ENCODE measurements around the gene JAKMIP1. TPM values are rescaled to one million over a fixed set of nuclear protein-coding genes. Genes with fewer than 3 reads are reported as not detected.

JAKMIP1 gene
- total and polyA plus RNA-seq, 4 donors, result 0.08 to 0.46 (median 0.22) TPM

- DNase-seq, result no peak
- peaks cover 0 to 2% (median 0%) of the 10 kb centered on the region in 4 donors for H3K9me3 ChIP-seq (ENCODE audit: control insufficient read depth in 4 of 4, insufficient read depth in 3 of 4, low read length in 3 of 4)
- H3K27ac ChIP-seq (ENCODE audit: low read depth in 1 of 2, low read length in 1 of 2), result no peak overlapping the region
- WGBS, 2 donors, result 90 to 92% methylated on average over 15 of the region's 15 CpGs
- H3K9ac ChIP-seq (ENCODE audit: insufficient read depth in 1 of 2, low read length in 2 of 2), result no peak overlapping the region
- peaks cover 0 to 10% (median 0%) of the 10 kb centered on the region in 5 donors for H3K4me1 ChIP-seq (ENCODE audit: control insufficient read depth in 5 of 5, insufficient read depth in 5 of 5, low read length in 5 of 5)
- H3K36me3 ChIP-seq (ENCODE audit: control insufficient read depth in 4 of 4, insufficient read depth in 4 of 4, low read length in 4 of 4), result no peaks in the 10 kb centered on the region
- TF ChIP-seq CTCF (IDR thresholded peaks at IDR 0.05; ENCODE audit: control extremely low read depth, extremely low read depth), result no peak
- no peak for ATAC-seq (ENCODE audit: insufficient read depth, low FRiP score)
- H3K4me3 ChIP-seq, result no peak overlapping the region
- H3K27me3 ChIP-seq (ENCODE audit: control insufficient read depth in 3 of 3, insufficient read depth in 3 of 3, low read length in 2 of 3), result peaks cover 0 to 2% (median 0%) of the 10 kb centered on the region in 3 donors
Measured at GRCh38 chr4:6155996-6156750, 44.2 kb downstream of the JAKMIP1 start.

- Histone ChIP-seq H3K9me3 (ENCODE audit: control insufficient read depth in 4 of 4, insufficient read depth in 3 of 4, low read length in 3 of 4) (peaks cover 0 to 2% (median 0%) of the 10 kb centered on the region in 4 donors), H3K4me1 (ENCODE audit: control insufficient read depth in 5 of 5, insufficient read depth in 5 of 5, low read length in 5 of 5) (peaks cover 0 to 10% (median 0%) of the 10 kb centered on the region in 5 donors), H3K36me3 (ENCODE audit: control insufficient read depth in 4 of 4, insufficient read depth in 4 of 4, low read length in 4 of 4) (no peaks in the 10 kb centered on the region), H3K4me3 (no peak overlapping the region), H3K9ac (ENCODE audit: insufficient read depth in 1 of 2, low read length in 2 of 2) (no peak overlapping the region), H3K27me3 (ENCODE audit: control insufficient read depth in 3 of 3, insufficient read depth in 3 of 3, low read length in 2 of 3) (peaks cover 0 to 2% (median 0%) of the 10 kb centered on the region in 3 donors), H3K27ac (ENCODE audit: low read depth in 1 of 2, low read length in 1 of 2) (no peak overlapping the region)
- no peak for TF ChIP-seq CTCF (IDR thresholded peaks at IDR 0.05; ENCODE audit: control extremely low read depth, extremely low read depth)
- ATAC-seq (ENCODE audit: insufficient read depth, low FRiP score), result no peak
- DNase-seq, result no peak
- WGBS, 2 donors, result 38 to 40% methylated on average over 9 of the region's 9 CpGs
Measured at GRCh38 chr4:6154875-6155274, 45.5 kb downstream of the JAKMIP1 start.

DNA sequence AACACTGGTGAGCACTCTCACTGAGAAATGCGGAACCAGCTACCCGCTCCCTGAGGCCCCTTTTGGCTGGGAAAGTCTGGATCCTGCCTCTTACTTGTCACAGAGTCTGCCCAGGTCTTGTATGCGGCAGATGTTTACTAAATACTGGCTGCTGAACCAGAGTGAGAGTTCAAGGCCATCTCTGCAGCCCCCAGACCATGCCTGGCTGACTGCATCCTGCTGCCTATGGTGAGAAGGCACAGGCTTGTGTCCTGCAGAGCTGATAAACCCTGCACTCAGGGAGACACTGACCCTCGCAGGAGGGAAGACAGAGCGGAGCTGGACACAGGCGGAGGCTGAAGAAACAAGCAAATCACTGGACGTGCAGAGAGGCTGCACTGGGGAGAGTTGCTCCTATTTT, 46.5 kb downstream of the JAKMIP1 start:
- ATAC-seq (ENCODE audit: insufficient read depth, low FRiP score), result no peak
- Histone ChIP-seq H3K9me3 (ENCODE audit: control insufficient read depth in 4 of 4, insufficient read depth in 3 of 4, low read length in 3 of 4) (peaks cover 0 to 2% (median 0%) of the 10 kb centered on the region in 4 donors), H3K27ac (ENCODE audit: low read depth in 1 of 2, low read length in 1 of 2) (no peak overlapping the region), H3K9ac (ENCODE audit: insufficient read depth in 1 of 2, low read length in 2 of 2) (no peak overlapping the region), H3K27me3 (ENCODE audit: control insufficient read depth in 3 of 3, insufficient read depth in 3 of 3, low read length in 2 of 3) (peaks cover 0 to 2% (median 0%) of the 10 kb centered on the region in 3 donors), H3K4me3 (no peak overlapping the region), H3K36me3 (ENCODE audit: control insufficient read depth in 4 of 4, insufficient read depth in 4 of 4, low read length in 4 of 4) (no peaks in the 10 kb centered on the region), H3K4me1 (ENCODE audit: control insufficient read depth in 5 of 5, insufficient read depth in 5 of 5, low read length in 5 of 5) (peaks cover 0 to 10% (median 0%) of the 10 kb centered on the region in 5 donors)
- DNase-seq, result peak in 1 of 3 donors; percentile 3
- no peak for TF ChIP-seq CTCF (IDR thresholded peaks at IDR 0.05; ENCODE audit: control extremely low read depth, extremely low read depth)
- 73 to 74% methylated on average over 7 of the region's 7 CpGs for WGBS, 2 donors
